ENCODE data around the gene ELP2. TPM values are rescaled to one million over a fixed set of nuclear protein-coding genes. Genes with fewer than 3 reads are reported as not detected.
A peak's percentile ranks its signal among the peaks of the same experiment; 100 is the strongest.
"Not testable (repeated sequence)": the region's sequence is repeated elsewhere in the genome, so short reads cannot be mapped to it uniquely, and the experiment has no call there.

The ELP2 gene
- total RNA-seq, 1 donor from 2014 or later: 143 TPM

GRCh38 chr18:36186461-36187192 lies 56.9 kb downstream of the ELP2 start:
- FAIRE-seq (no peak), DNase-seq (ENCODE audit: low spot score in 2 of 2) (no peak)

GRCh38 chr18:36187193-36187825 lies 57.6 kb downstream of the ELP2 start, which contains the start of gene MOCOS:
Gene MOCOS (plus strand): TSS chr18:36187497. CDS start chr18:36187540, 43 bp downstream.
- FAIRE-seq (no peak), DNase-seq (ENCODE audit: low spot score in 2 of 2) (peak; percentile 66 to 82)

GRCh38 chr18:36187826-36188721 lies 58.4 kb downstream of the ELP2 start:
- no peak for FAIRE-seq
- no peak for DNase-seq (ENCODE audit: low spot score in 2 of 2)

GRCh38 chr18:36188916-36189315 lies 59.2 kb downstream of the ELP2 start:
- DNase-seq (ENCODE audit: low spot score in 2 of 2) (no peak), FAIRE-seq (no peak)

GRCh38 chr18:36189486-36189885 lies 59.8 kb downstream of the ELP2 start:
- FAIRE-seq (no peak), DNase-seq (ENCODE audit: low spot score in 2 of 2) (no peak)

- DNase-seq (ENCODE audit: low spot score in 2 of 2) (no peak), FAIRE-seq (no peak)
These were observed 61.6 kb downstream of the ELP2 start for GRCh38 chr18:36191286-36191685.

GRCh38 chr18:36191711-36192110 lies 62.0 kb downstream of the ELP2 start:
- no peak for DNase-seq (ENCODE audit: low spot score in 2 of 2)
- no peak for FAIRE-seq

GRCh38 chr18:36194600-36195315 lies 65.1 kb downstream of the ELP2 start:
- FAIRE-seq: no peak
- no peak for DNase-seq (ENCODE audit: low spot score in 2 of 2)

- DNase-seq (ENCODE audit: low spot score in 2 of 2) (no peak), FAIRE-seq (no peak)
These were observed 65.9 kb downstream of the ELP2 start for GRCh38 chr18:36195427-36196122.

- DNase-seq (ENCODE audit: low spot score in 2 of 2) (no peak), FAIRE-seq (no peak)
These were observed 66.7 kb downstream of the ELP2 start for GRCh38 chr18:36196238-36196995.

GRCh38 chr18:36197511-36198166 lies 67.9 kb downstream of the ELP2 start:
- FAIRE-seq (no peak), DNase-seq (ENCODE audit: low spot score in 2 of 2) (no peak)

GRCh38 chr18:36199691-36200295 lies 70.1 kb downstream of the ELP2 start:
- no peak for FAIRE-seq

GRCh38 chr18:36200354-36200771 lies 70.7 kb downstream of the ELP2 start:
- DNase-seq (ENCODE audit: low spot score in 2 of 2) (no peak), FAIRE-seq (no peak)

More at GRCh38 chr18:36199691-36200295, 70.1 kb downstream of the ELP2 start:
- no peak for DNase-seq (ENCODE audit: low spot score in 2 of 2)

GRCh38 chr18:36201765-36202164 lies 72.1 kb downstream of the ELP2 start:
- no peak for DNase-seq (ENCODE audit: low spot score in 2 of 2)
- no peak for FAIRE-seq

GRCh38 chr18:36203360-36203895 lies 73.7 kb downstream of the ELP2 start:
- FAIRE-seq: no peak
- no peak for DNase-seq (ENCODE audit: low spot score in 2 of 2)

GRCh38 chr18:36205166-36205565 lies 75.5 kb downstream of the ELP2 start:
- DNase-seq (ENCODE audit: low spot score in 2 of 2) (no peak), FAIRE-seq (no peak)

GRCh38 chr18:36207303-36207702 lies 77.6 kb downstream of the ELP2 start:
- FAIRE-seq: no peak
- DNase-seq (ENCODE audit: low spot score in 2 of 2): no peak

GRCh38 chr18:36207969-36208368 lies 78.3 kb downstream of the ELP2 start:
- not testable (repeated sequence) for DNase-seq (ENCODE audit: low spot score in 2 of 2); FAIRE-seq

All from frontal cortex (tissue), 4 donors.